GM12875 (cell line): Measurements from ENCODE around the gene UPF3A.
"Not testable (repeated sequence)": the region's sequence is repeated elsewhere in the genome, so short reads cannot be mapped to it uniquely, and the experiment has no call there.

ENCODE experiments used
- H3K4me3 ChIP-seq: one replicate; pipeline ENCODE4 v1.5.1; 2011; ENCODE audit warnings: low read depth, low read length, control low read depth
- CTCF ChIP-seq: IDR thresholded peaks from 2 replicates; pipeline ENCODE4 v1.5.1; 2011; ENCODE audit warnings: low read depth, mild to moderate bottlenecking, control low read depth, inconsistent platforms, low read length, moderate library complexity, borderline replicate concordance; ENCODE audit not compliant: insufficient read depth

The UPF3A gene

DNA sequence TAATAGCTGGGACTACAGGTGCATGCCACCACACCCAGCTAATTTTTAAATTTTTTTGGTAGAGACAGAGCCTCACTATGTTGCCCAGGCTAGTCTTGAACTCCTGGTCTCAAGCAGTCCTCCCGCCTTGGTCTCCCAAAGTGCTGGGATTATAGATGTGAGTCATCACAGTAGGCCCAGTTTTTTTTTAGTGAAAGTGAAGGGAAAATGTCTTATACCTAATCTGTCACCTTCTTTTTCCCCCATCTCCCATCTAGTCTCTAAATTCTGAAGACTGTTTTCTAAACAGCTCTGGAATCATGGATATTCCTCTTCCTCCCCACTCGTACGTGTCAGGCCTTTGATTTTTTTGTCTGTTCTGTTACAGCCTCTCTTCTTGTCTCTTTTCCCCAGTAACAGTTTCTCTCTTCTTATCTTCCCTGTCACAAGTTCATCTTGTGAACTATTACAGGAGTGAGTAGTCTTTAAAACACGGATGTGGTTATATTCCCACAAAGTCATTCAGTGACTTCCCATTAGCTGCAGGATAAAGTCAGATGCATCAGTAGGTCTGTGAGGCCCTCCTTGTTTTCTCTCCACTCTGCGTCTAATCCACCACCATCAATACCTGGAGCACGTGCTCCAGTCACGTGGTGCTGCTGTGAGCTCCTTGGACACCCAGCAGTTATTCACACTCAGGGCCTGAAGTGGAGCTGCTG is 43.8 kb upstream of the UPF3A start:
- H3K4me3 ChIP-seq = no peak overlapping the region
- no peak for TF ChIP-seq CTCF

- TF ChIP-seq CTCF = no peak
- no peak overlapping the region for H3K4me3 ChIP-seq
These were observed 39.5 kb upstream of the UPF3A start for GRCh38 chr13:114241918-114242317.

DNA sequence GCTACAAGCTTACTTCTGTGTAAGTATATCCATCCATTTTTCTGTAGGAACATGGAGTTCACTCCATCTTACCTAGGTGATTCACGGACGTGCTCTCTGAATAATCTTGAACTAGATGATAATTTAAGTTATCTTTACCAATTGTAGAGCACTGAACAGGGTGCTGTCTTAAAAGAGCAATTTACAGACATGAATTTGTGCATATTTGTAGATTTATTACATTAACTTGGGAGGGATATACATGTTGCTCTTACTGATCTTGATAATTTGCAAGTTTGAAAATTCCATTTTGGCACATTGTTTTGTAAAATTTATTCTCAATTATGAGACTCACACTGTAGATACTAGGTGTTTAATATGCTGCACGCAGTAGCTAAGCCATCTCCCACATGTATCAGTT is 37.4 kb upstream of the UPF3A start:
- no peak overlapping the region for H3K4me3 ChIP-seq
- no peak for TF ChIP-seq CTCF

DNA sequence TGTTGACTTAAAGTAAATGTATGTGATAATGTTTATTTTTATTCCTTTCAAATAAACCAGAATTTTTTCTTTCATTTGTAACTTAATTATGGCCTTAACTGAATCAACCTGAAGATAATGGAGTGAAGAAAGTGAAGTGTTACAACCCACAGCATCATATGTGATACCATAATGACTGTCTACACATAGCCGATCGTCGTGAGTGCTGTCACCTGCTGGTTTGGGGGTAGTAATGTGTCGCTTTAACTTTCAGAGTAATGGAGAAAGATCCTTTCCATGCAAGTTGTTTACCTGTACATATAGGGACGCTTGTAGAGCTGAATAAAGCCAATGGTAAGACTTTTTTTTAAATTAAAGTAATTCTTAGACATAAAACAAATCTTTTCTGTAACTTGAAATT is 36.8 kb upstream of the UPF3A start:
- TF ChIP-seq CTCF = no peak
- no peak overlapping the region for H3K4me3 ChIP-seq

DNA sequence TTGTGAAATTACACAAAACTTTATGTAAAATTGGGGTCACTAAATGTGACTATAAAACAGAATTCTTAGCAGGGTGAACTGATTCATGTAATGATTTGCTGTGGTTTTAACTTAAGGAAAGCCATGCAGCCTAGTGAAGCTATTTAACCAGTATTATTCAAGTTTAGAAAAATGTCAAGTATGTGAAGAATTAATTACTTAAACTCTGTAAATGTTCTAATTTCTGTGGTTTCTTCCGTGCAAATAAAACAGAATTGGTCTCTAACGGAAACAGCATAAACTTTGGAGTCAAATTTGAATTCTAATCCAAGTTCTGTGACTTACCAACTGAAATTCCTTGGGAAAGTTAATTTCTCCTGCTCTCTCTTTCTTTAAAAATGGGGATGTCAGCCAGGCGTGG is 33.4 kb upstream of the UPF3A start:
- no peak for TF ChIP-seq CTCF
- H3K4me3 ChIP-seq = no peak overlapping the region

- H3K4me3 ChIP-seq = no peak overlapping the region
- TF ChIP-seq CTCF = no peak
These were observed 32.3 kb upstream of the UPF3A start for GRCh38 chr13:114249077-114249476.

DNA sequence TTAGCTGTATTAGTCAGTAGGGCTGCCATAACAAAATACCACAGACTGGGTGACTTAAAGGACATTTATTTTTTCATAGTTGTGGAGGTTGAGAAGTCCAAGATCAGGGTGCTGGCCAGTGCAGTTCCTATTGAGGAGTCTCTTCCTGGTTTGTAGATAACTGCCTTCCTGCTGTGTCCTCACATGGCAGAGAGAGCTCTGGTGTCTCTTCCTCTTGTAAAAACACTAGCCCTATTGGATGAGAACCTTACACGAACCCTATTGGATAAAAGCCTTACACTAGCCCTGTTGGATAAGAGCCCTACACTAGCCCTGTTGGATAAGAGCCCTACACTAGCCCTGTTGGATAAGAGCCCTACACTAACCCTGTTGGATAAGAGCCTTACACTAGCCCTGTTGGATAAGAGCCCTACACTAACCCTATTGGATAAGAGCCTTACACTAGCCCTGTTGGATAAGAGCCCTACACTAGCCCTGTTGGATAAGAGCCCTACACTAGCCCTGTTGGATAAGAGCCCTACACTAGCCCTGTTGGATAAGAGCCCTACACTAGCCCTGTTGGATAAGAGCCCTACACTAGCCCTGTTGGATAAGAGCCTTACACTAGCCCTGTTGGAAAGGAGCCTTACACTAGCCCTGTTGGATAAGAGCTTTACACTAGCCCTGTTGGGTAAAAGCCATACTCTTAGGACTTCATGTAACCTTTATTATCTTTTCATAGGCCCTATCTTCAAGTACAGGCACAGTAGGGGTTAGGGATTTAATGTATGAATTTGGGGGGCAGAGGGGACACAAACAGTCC is 29.6 kb upstream of the UPF3A start:
- not testable (repeated sequence) for H3K4me3 ChIP-seq

GRCh38 chr13:114256547-114256946 is 24.9 kb upstream of the UPF3A start:
- H3K4me3 ChIP-seq = no peak overlapping the region
- TF ChIP-seq CTCF = no peak
